ENCODE results near the gene RBM4. TPM values are rescaled to one million over a fixed set of nuclear protein-coding genes. Genes with fewer than 3 reads are reported as not detected.
"Not testable (repeated sequence)": the region's sequence is repeated elsewhere in the genome, so short reads cannot be mapped to it uniquely, and the experiment has no call there.

The RBM4 gene
- polyA plus RNA-seq, 4 donors: 173 to 257 (median 252) TPM

DNA sequence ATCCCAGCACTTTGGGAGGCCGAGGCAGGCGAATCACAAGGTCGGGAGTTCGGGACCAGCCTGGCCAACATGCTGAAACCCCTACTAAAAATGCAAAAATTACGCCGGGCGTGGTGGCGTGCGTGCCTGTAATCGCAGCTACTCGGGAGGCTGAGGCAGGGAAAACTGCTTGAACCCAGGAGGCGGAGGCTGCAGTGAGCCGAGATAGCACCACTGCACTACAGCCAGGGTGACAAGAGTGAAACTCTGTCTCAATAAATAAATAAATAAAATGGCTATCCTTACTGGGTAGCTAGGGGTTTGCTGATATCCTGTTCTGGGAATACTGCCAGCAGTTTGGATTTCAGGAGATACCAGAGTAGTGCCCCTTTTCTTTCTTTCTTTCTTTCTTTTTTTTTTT lies 24.4 kb upstream of the RBM4 start:
- DNase-seq (ENCODE audit: low read depth in 4 of 4, low spot score in 3 of 4): no peak

GRCh38 chr11:66616379-66617154 lies 21.9 kb upstream of the RBM4 start, which contains the start of gene RBM14:
Gene RBM14 (plus strand): TSS chr11:66616630. CDS start chr11:66616721, 91 bp downstream.
- DNase-seq (ENCODE audit: low read depth in 4 of 4, low spot score in 3 of 4): peak; percentile 98 to 99 (median 99)

GRCh38 chr11:66617155-66617834 lies 21.2 kb upstream of the RBM4 start:
- no peak for DNase-seq (ENCODE audit: low read depth in 4 of 4, low spot score in 3 of 4)

- no peak for DNase-seq (ENCODE audit: low read depth in 4 of 4, low spot score in 3 of 4)
Measured at GRCh38 chr11:66619080-66619554, 19.4 kb upstream of the RBM4 start.

DNA sequence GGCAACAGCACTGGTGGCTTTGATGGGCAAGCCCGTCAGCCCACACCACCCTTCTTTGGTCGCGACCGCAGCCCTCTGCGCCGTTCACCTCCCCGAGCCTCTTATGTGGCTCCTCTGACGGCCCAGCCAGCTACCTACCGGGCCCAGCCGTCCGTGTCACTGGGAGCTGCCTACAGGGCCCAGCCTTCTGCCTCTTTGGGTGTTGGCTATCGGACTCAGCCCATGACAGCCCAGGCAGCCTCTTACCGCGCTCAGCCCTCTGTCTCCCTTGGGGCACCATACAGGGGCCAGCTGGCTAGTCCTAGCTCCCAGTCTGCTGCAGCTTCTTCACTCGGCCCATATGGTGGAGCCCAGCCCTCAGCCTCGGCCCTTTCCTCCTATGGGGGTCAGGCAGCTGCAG lies 14.1 kb upstream of the RBM4 start:
- DNase-seq (ENCODE audit: low read depth in 4 of 4, low spot score in 3 of 4): no peak

DNA sequence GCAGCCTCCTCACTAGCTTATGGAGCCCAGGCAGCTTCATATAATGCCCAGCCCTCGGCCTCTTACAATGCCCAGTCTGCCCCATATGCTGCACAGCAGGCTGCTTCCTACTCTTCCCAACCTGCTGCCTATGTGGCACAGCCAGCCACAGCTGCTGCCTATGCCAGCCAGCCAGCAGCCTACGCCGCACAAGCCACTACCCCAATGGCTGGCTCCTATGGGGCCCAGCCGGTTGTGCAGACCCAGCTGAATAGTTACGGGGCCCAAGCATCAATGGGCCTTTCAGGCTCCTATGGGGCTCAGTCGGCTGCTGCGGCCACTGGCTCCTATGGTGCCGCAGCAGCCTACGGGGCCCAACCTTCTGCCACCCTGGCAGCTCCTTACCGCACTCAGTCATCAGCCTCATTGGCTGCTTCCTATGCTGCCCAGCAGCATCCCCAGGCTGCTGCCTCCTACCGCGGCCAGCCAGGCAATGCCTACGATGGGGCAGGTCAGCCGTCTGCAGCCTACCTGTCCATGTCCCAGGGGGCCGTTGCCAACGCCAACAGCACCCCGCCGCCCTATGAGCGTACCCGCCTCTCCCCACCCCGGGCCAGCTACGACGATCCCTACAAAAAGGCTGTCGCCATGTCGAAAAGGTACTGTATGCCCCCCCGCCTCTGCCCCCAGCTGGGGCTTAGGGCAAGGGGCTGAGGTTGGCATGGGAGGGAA lies 13.3 kb upstream of the RBM4 start:
- DNase-seq (ENCODE audit: low read depth in 4 of 4, low spot score in 3 of 4): no peak

- no peak for DNase-seq (ENCODE audit: low read depth in 4 of 4, low spot score in 3 of 4)
Measured at GRCh38 chr11:66625752-66626149, 12.8 kb upstream of the RBM4 start.

DNA sequence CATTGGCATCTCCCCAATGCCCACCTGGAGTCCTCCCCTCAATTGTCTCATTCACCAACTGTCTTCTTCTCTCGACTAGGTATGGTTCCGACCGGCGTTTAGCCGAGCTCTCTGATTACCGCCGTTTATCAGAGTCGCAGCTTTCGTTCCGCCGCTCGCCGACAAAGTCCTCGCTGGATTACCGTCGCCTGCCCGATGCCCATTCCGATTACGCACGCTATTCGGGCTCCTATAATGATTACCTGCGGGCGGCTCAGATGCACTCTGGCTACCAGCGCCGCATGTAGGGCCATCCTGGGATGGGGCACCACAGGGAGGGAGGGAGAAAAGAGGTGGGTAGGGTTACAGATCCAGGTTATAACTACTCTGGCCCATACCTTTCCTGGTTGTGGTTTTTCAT lies 12.1 kb upstream of the RBM4 start:
- DNase-seq (ENCODE audit: low read depth in 4 of 4, low spot score in 3 of 4): no peak

- no peak for DNase-seq (ENCODE audit: low read depth in 4 of 4, low spot score in 3 of 4)
Measured at GRCh38 chr11:66626926-66627325, 11.6 kb upstream of the RBM4 start.

GRCh38 chr11:66628061-66628603 lies 10.4 kb upstream of the RBM4 start:
- no peak for DNase-seq (ENCODE audit: low read depth in 4 of 4, low spot score in 3 of 4)

DNA sequence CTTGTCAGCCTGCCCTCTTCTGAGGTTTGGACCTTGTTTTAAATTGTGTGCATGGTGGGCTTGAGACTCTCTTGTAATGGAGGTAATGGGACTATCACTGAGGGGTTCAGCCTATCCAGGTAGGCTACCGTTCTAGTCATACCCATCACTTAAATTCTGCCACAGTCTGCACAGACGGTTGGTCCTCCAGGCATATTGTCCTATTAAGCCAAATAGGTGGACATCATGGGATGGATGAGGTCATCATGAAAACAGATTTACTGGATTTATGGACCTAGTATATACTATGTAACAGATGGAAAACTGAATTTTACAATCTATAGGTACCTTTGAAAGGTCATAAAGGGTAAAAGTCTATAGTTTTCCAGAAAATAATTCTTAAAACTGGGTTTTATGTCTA lies 9.1 kb upstream of the RBM4 start:
- no peak for DNase-seq (ENCODE audit: low read depth in 4 of 4, low spot score in 3 of 4)

- no peak for DNase-seq (ENCODE audit: low read depth in 4 of 4, low spot score in 3 of 4)
Measured at GRCh38 chr11:66631883-66632282, 6.6 kb upstream of the RBM4 start.

DNA sequence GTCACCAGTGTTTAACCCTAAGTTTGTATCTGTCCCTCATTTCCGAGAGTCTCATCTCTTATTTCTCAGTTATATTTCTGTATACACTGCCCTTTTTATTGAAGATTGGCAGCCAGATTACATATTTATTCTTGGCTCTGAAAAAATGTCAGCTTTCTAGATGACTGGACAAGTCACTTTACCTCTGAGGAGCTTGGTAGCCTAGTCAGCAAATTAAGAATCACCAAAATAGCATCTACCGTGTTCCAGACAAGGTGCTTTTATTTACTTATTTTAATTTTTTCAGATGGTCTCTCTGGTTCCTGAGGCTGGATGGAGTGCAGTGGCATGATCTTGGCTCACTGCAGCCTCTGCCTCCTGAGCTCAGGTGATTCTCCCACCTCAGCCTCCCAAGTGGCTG lies 5.6 kb upstream of the RBM4 start:
- no peak for DNase-seq (ENCODE audit: low read depth in 4 of 4, low spot score in 3 of 4)

- no peak for DNase-seq (ENCODE audit: low read depth in 4 of 4, low spot score in 3 of 4)
Measured at GRCh38 chr11:66636411-66636810, 2.1 kb upstream of the RBM4 start.

GRCh38 chr11:66637557-66638176 lies 836 bp upstream of the RBM4 start:
- peak in 1 of 4 donors; percentile 7 for DNase-seq (ENCODE audit: low read depth in 4 of 4, low spot score in 3 of 4)

GRCh38 chr11:66639066-66639813 lies 737 bp downstream of the RBM4 start:
- peak; percentile 28 to 36 (median 32) for DNase-seq (ENCODE audit: low read depth in 4 of 4, low spot score in 3 of 4)

DNA sequence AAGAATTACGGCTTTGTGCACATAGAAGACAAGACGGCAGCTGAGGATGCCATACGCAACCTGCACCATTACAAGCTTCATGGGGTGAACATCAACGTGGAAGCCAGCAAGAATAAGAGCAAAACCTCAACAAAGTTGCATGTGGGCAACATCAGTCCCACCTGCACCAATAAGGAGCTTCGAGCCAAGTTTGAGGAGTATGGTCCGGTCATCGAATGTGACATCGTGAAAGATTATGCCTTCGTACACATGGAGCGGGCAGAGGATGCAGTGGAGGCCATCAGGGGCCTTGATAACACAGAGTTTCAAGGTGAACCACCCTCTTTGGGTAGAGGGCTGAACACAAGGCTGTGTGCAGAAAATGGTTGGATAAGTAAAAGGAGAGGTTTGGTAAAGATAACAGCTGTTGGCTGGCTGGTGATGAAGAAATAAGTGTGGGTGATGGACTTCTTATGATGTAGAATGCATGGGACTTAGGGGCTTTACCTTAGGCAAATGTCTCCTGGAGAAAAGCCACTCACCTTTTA lies 1.4 kb downstream of the RBM4 start:
- not testable (repeated sequence) for DNase-seq (ENCODE audit: low read depth in 4 of 4, low spot score in 3 of 4)

DNA sequence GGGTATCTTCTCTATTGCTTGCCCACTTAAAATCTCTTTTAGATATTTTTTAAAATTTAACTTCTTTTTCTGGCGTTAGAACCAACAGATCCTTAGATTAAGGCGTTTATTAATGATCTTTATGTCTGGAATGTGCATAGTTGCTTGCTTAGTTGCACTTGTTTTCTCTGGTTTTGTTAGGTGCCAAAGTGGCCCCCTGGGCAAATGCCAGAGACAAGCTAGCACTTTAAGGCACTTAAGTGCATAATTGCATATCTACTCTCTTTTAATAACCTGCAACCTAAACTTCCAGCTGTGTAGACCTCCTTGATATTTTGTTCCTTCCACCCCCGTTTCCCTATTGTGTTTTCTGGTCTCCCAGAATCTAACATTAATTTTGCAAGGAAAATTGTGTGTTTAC lies 3.3 kb downstream of the RBM4 start:
- DNase-seq (ENCODE audit: low read depth in 4 of 4, low spot score in 3 of 4): no peak

DNA sequence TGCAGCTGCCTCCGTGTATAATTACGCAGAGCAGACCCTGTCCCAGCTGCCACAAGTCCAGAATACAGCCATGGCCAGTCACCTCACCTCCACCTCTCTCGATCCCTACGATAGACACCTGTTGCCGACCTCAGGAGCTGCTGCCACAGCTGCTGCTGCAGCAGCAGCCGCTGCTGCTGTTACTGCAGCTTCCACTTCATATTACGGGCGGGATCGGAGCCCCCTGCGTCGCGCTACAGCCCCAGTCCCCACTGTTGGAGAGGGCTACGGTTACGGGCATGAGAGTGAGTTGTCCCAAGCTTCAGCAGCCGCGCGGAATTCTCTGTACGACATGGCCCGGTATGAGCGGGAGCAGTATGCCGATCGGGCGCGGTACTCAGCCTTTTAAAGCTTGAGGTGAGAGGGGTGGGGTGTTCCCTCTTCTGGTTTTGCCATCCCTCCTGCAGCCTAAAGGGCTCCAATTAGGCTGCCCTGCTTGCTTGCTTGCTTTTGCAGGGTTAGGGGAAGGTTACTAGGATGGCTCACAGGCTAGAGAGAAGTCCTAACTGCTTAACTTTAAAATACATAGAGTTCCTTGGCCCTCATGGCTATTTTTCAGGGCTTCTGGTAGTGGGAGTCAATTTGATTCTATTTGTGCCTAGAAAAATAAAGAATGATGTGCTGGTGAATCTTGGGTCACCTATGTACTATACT lies 5.4 kb downstream of the RBM4 start:
- no peak for DNase-seq (ENCODE audit: low read depth in 4 of 4, low spot score in 3 of 4)
